ENCODE measurements around the gene ACLY.

ACLY gene

GRCh38 chr17:41823580-41823979 lies 95.2 kb downstream of the ACLY start:
- no peak for DNase-seq

GRCh38 chr17:41823141-41823524 lies 95.6 kb downstream of the ACLY start:
- no peak for DNase-seq

GRCh38 chr17:41822216-41823140 lies 96.3 kb downstream of the ACLY start:
- no peak for DNase-seq

GRCh38 chr17:41821776-41822175 lies 97.0 kb downstream of the ACLY start:
- no peak for DNase-seq

GRCh38 chr17:41818024-41818423 lies 100.7 kb downstream of the ACLY start:
- no peak for DNase-seq

Data from NCI-H2029 treated with DMSO at 0.1 percent for 48 hours (cell line).